Measurements from ENCODE around the gene MYLIP.

MYLIP gene

GRCh38 chr6:16180696-16181438, 52.0 kb downstream of the MYLIP start:
- H3K27ac Mint-ChIP-seq = peak overlapping the region; percentile 85
- peaks cover 27% of the 10 kb centered on the region for H3K4me1 Mint-ChIP-seq (ENCODE audit: low read depth)
- peak overlapping the region; percentile 48 for H3K4me3 Mint-ChIP-seq
- H3K9me3 Mint-ChIP-seq = peaks cover 24% of the 10 kb centered on the region
- peaks cover 1% of the 10 kb centered on the region for H3K27me3 Mint-ChIP-seq (ENCODE audit: low read depth)
- H3K36me3 Mint-ChIP-seq (ENCODE audit: low read depth) = peaks cover 12% of the 10 kb centered on the region

GRCh38 chr6:16181439-16182297, 52.8 kb downstream of the MYLIP start:
- Mint-ChIP-seq H3K27ac (peak overlapping the region; percentile 23), H3K4me3 (no peak overlapping the region)

GRCh38 chr6:16183187-16183664, 54.3 kb downstream of the MYLIP start:
- peaks cover 13% of the 10 kb centered on the region for H3K9me3 Mint-ChIP-seq
- H3K27ac Mint-ChIP-seq = no peak overlapping the region
- H3K36me3 Mint-ChIP-seq (ENCODE audit: low read depth) = peaks cover 6% of the 10 kb centered on the region
- H3K27me3 Mint-ChIP-seq (ENCODE audit: low read depth) = peaks cover 10% of the 10 kb centered on the region
- peaks cover 27% of the 10 kb centered on the region for H3K4me1 Mint-ChIP-seq (ENCODE audit: low read depth)
- H3K4me3 Mint-ChIP-seq = no peak overlapping the region

More at GRCh38 chr6:16181439-16182297, 52.8 kb downstream of the MYLIP start:
- H3K36me3 Mint-ChIP-seq (ENCODE audit: low read depth) = peaks cover 8% of the 10 kb centered on the region
- H3K9me3 Mint-ChIP-seq = peaks cover 18% of the 10 kb centered on the region
- H3K4me1 Mint-ChIP-seq (ENCODE audit: low read depth) = peaks cover 27% of the 10 kb centered on the region
- peaks cover 5% of the 10 kb centered on the region for H3K27me3 Mint-ChIP-seq (ENCODE audit: low read depth)

GRCh38 chr6:16184129-16184528, 55.2 kb downstream of the MYLIP start:
- Mint-ChIP-seq H3K36me3 (ENCODE audit: low read depth) (peaks cover 6% of the 10 kb centered on the region), H3K4me3 (no peak overlapping the region), H3K4me1 (ENCODE audit: low read depth) (peaks cover 25% of the 10 kb centered on the region), H3K27me3 (ENCODE audit: low read depth) (peaks cover 12% of the 10 kb centered on the region), H3K9me3 (peaks cover 13% of the 10 kb centered on the region), H3K27ac (no peak overlapping the region)

- Mint-ChIP-seq H3K4me1 (ENCODE audit: low read depth) (peaks cover 23% of the 10 kb centered on the region), H3K27ac (no peak overlapping the region), H3K9me3 (peaks cover 13% of the 10 kb centered on the region), H3K27me3 (ENCODE audit: low read depth) (peaks cover 14% of the 10 kb centered on the region), H3K36me3 (ENCODE audit: low read depth) (peaks cover 6% of the 10 kb centered on the region), H3K4me3 (no peak overlapping the region)
Observed at GRCh38 chr6:16184551-16184950, 55.7 kb downstream of the MYLIP start.

GRCh38 chr6:16187176-16187575, 58.3 kb downstream of the MYLIP start:
- no peak overlapping the region for H3K27ac Mint-ChIP-seq
- H3K27me3 Mint-ChIP-seq (ENCODE audit: low read depth) = peaks cover 28% of the 10 kb centered on the region
- no peaks in the 10 kb centered on the region for H3K9me3 Mint-ChIP-seq
- no peak overlapping the region for H3K4me3 Mint-ChIP-seq
- no peaks in the 10 kb centered on the region for H3K36me3 Mint-ChIP-seq (ENCODE audit: low read depth)
- H3K4me1 Mint-ChIP-seq (ENCODE audit: low read depth) = peaks cover 8% of the 10 kb centered on the region

GRCh38 chr6:16190214-16190613, 61.3 kb downstream of the MYLIP start:
- no peaks in the 10 kb centered on the region for H3K4me1 Mint-ChIP-seq (ENCODE audit: low read depth)
- H3K27me3 Mint-ChIP-seq (ENCODE audit: low read depth) = peaks cover 41% of the 10 kb centered on the region
- H3K9me3 Mint-ChIP-seq = no peaks in the 10 kb centered on the region
- no peak overlapping the region for H3K27ac Mint-ChIP-seq
- no peak overlapping the region for H3K4me3 Mint-ChIP-seq
- no peaks in the 10 kb centered on the region for H3K36me3 Mint-ChIP-seq (ENCODE audit: low read depth)

- Mint-ChIP-seq H3K4me1 (ENCODE audit: low read depth) (no peaks in the 10 kb centered on the region), H3K9me3 (no peaks in the 10 kb centered on the region), H3K4me3 (no peak overlapping the region), H3K36me3 (ENCODE audit: low read depth) (no peaks in the 10 kb centered on the region), H3K27me3 (ENCODE audit: low read depth) (peaks cover 43% of the 10 kb centered on the region), H3K27ac (no peak overlapping the region)
Observed at GRCh38 chr6:16196260-16196983, 67.5 kb downstream of the MYLIP start.

GRCh38 chr6:16196984-16197546, 68.2 kb downstream of the MYLIP start:
- Mint-ChIP-seq H3K4me3 (no peak overlapping the region), H3K27me3 (ENCODE audit: low read depth) (peaks cover 48% of the 10 kb centered on the region), H3K36me3 (ENCODE audit: low read depth) (no peaks in the 10 kb centered on the region), H3K9me3 (no peaks in the 10 kb centered on the region), H3K4me1 (ENCODE audit: low read depth) (no peaks in the 10 kb centered on the region), H3K27ac (no peak overlapping the region)

Measured in T-helper 1 cell treated with Interleukin-12 subunit alpha and Interleukin-12 subunit beta and Interleukin-4 antibody, amounts not matched to agents 30 μg/mL and 1 μg/mL, for 36 hours (primary cell).